ENCODE results near the gene HTT. TPM values are rescaled to one million over a fixed set of nuclear protein-coding genes. Genes with fewer than 3 reads are reported as not detected.

Gene HTT
- total RNA-seq, 1 experiment from 2014 or later: 18.4 TPM

DNA sequence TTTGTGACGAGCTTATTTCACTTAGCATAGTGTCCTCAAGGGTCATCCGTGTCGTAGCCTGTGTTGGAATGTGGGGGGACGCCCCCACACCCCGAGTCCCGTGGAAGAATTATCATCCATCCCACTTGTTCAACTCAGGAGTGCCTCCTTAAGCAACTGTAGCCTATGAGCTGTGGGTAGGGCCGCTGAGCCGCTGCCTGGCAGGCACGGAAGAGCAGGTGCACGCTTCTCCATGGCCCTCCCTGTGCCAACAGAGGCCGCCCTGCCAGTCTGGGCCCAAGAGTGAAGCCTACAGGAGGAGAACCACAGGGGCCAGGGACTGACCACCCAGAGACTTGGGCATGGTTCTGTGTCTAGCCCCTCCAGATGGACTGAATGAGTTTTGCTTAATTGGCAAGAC is 216.0 kb downstream of the HTT start:
- no peak for TF ChIP-seq EZH2phosphoT487 (IDR thresholded peaks at IDR 0.05; ENCODE audit: borderline replicate concordance, low read length)
- no peak for TF ChIP-seq EZH2 (IDR thresholded peaks at IDR 0.05; ENCODE audit: low read length, unreplicated experiment)
- no peak for TF ChIP-seq CTCF (conservative IDR thresholded peaks at IDR 0.05; ENCODE audit: low read depth, low read length)
- H3K4me3 ChIP-seq (ENCODE audit: low read length): no peak overlapping the region
- POLR2A ChIA-PET (ENCODE audit: unreplicated experiment): no interaction called here

GRCh38 chr4:3290889-3291321 is 216.4 kb downstream of the HTT start:
- Histone ChIP-seq H3K9ac (ENCODE audit: low read length) (no peak overlapping the region), H3K4me2 (ENCODE audit: low read length) (peak overlapping the region; percentile 91; the same call in 1 of the 2 replicates), H3K27ac (ENCODE audit: low read length) (no peak overlapping the region), H3K9me2 (replicated peaks; ENCODE audit: low read length) (no peaks in the 10 kb centered on the region), H3K9me3 (ENCODE audit: low read length) (no peaks in the 10 kb centered on the region), H3K4me3 (ENCODE audit: low read length) (no peak overlapping the region), H3K36me3 (ENCODE audit: low read depth, low read length) (no peaks in the 10 kb centered on the region), H3K4me1 (ENCODE audit: insufficient read depth, low read length) (peaks cover 13% of the 10 kb centered on the region; the same call in 1 of the 2 replicates), H2AFZ (ENCODE audit: low read length) (no peak overlapping the region), H3F3A (ENCODE audit: low read length, unreplicated experiment) (no peaks in the 10 kb centered on the region), H3K79me2 (ENCODE audit: low read length) (peaks cover 14% of the 10 kb centered on the region), H3K27me3 (ENCODE audit: low read length) (no peaks in the 10 kb centered on the region), H4K20me1 (ENCODE audit: low read length) (no peaks in the 10 kb centered on the region)
- DNase-seq: no peak
- no TSS peak for BruUV-seq (replicated peaks)
- intact Hi-C loops (cut with micrococcal nuclease): no loop called here
- ChIA-PET POLR2A (ENCODE audit: unreplicated experiment) (no interaction called here), CTCF (interaction anchor here (0.7 kb wide), 1 partner anchor 44 kb away, joined by 4 read pairs; no protein-coding TSS in a partner anchor)
- TF ChIP-seq EZH2 (IDR thresholded peaks at IDR 0.05; ENCODE audit: low read length, unreplicated experiment): no peak
- no peak for TF ChIP-seq EZH2phosphoT487 (IDR thresholded peaks at IDR 0.05; ENCODE audit: borderline replicate concordance, low read length)
- no peak for TF ChIP-seq CTCF (conservative IDR thresholded peaks at IDR 0.05; ENCODE audit: low read depth, low read length)
- ATAC-seq: no peak

More for the DNA sequence above, 216.0 kb downstream of the HTT start:
- H2AFZ ChIP-seq (ENCODE audit: low read length): no peak overlapping the region
- peaks cover 14% of the 10 kb centered on the region for H3K79me2 ChIP-seq (ENCODE audit: low read length)
- peaks cover 14% of the 10 kb centered on the region; the same call in 1 of the 2 replicates for H3K4me1 ChIP-seq (ENCODE audit: insufficient read depth, low read length)
- H3K9me2 ChIP-seq (replicated peaks; ENCODE audit: low read length): no peaks in the 10 kb centered on the region
- no TSS peak for BruUV-seq (replicated peaks)
- H3K27ac ChIP-seq (ENCODE audit: low read length): no peak overlapping the region
- no peak overlapping the region for H3K9ac ChIP-seq (ENCODE audit: low read length)
- H3K36me3 ChIP-seq (ENCODE audit: low read depth, low read length): no peaks in the 10 kb centered on the region
- intact Hi-C loops (cut with micrococcal nuclease): no loop called here
- H3K9me3 ChIP-seq (ENCODE audit: low read length): no peaks in the 10 kb centered on the region
- H3F3A ChIP-seq (ENCODE audit: low read length, unreplicated experiment): no peaks in the 10 kb centered on the region
- no peaks in the 10 kb centered on the region for H4K20me1 ChIP-seq (ENCODE audit: low read length)
- CTCF ChIA-PET: interaction anchor here (0.7 kb wide), 1 partner anchor 44 kb away, joined by 4 read pairs; no protein-coding TSS in a partner anchor
- no peak for ATAC-seq
- H3K4me2 ChIP-seq (ENCODE audit: low read length): no peak overlapping the region
- no peak for DNase-seq
- H3K27me3 ChIP-seq (ENCODE audit: low read length): no peaks in the 10 kb centered on the region

GRCh38 chr4:3291411-3291968 is 217.0 kb downstream of the HTT start:
- CTCF ChIA-PET: no interaction called here
- H3K79me2 ChIP-seq (ENCODE audit: low read length): peaks cover 14% of the 10 kb centered on the region
- H4K20me1 ChIP-seq (ENCODE audit: low read length): no peaks in the 10 kb centered on the region
- no peaks in the 10 kb centered on the region for H3F3A ChIP-seq (ENCODE audit: low read length, unreplicated experiment)
- DNase-seq: peak; percentile 50
- H3K4me1 ChIP-seq (ENCODE audit: insufficient read depth, low read length): peaks cover 7% of the 10 kb centered on the region; the same call in 1 of the 2 replicates
- intact Hi-C loops (cut with micrococcal nuclease): no loop called here
- peak overlapping the region; percentile 79 for H2AFZ ChIP-seq (ENCODE audit: low read length)
- H3K27me3 ChIP-seq (ENCODE audit: low read length): no peaks in the 10 kb centered on the region
- H3K4me2 ChIP-seq (ENCODE audit: low read length): peak overlapping the region; percentile 91
- H3K4me3 ChIP-seq (ENCODE audit: low read length): peak overlapping the region; percentile 84
- H3K27ac ChIP-seq (ENCODE audit: low read length): peak overlapping the region; percentile 19
- H3K9ac ChIP-seq (ENCODE audit: low read length): peak overlapping the region; percentile 74
- H3K9me3 ChIP-seq (ENCODE audit: low read length): no peaks in the 10 kb centered on the region
- H3K9me2 ChIP-seq (replicated peaks; ENCODE audit: low read length): no peaks in the 10 kb centered on the region
- H3K36me3 ChIP-seq (ENCODE audit: low read depth, low read length): no peaks in the 10 kb centered on the region
- TF ChIP-seq CTCF (conservative IDR thresholded peaks at IDR 0.05; ENCODE audit: low read depth, low read length) (no peak), EZH2 (IDR thresholded peaks at IDR 0.05; ENCODE audit: low read length, unreplicated experiment) (no peak), EZH2phosphoT487 (IDR thresholded peaks at IDR 0.05; ENCODE audit: borderline replicate concordance, low read length) (no peak)
- BruUV-seq (replicated peaks): TSS peak; percentile 60
- POLR2A ChIA-PET (ENCODE audit: unreplicated experiment): no interaction called here
- ATAC-seq: peak; percentile 17; the same call in 1 of the 2 replicates
